Natural killer cell (primary cell): ENCODE measurements around the gene RTN1. TPM values are rescaled to one million over a fixed set of nuclear protein-coding genes. Genes with fewer than 3 reads are reported as not detected.
A peak's percentile ranks its signal among the peaks of the same experiment; 100 is the strongest.

Source experiments
- ATAC-seq, 3 donors: fragments of 150-1000 bp in 2 of 3; fragments of 200-7000 bp in 1 of 3; cut with Tn5 transposase; 1 replicate in 1 of 3; 2 replicates in 2 of 3; pipeline ENCODE4 v1.10.0; 2021; ENCODE audit warnings: mild to moderate bottlenecking in 2 of 3, moderate library complexity in 2 of 3
- DNase-seq, 2 donors: peaks; one replicate each; pipeline versions ENCODE4 v3.0.0 to v3.0.0-alpha.2; 2013 to 2021; ENCODE audit warnings: mixed read lengths in 1 of 2
- H3K27ac ChIP-seq: one replicate; pipeline ENCODE4 v1.5.1; 2013; ENCODE audit warnings: mild to moderate bottlenecking, low read length
- H3K27me3 ChIP-seq: one replicate; pipeline ENCODE4 v1.6.1; 2013; ENCODE audit warnings: low read length; ENCODE audit not compliant: control insufficient read depth, insufficient read depth
- H3K36me3 ChIP-seq: one replicate; pipeline ENCODE4 v1.6.1; 2013; ENCODE audit warnings: low read length; ENCODE audit not compliant: control insufficient read depth, insufficient read depth
- H3K4me1 ChIP-seq: one replicate; pipeline ENCODE4 v1.6.1; 2013; ENCODE audit warnings: low read length; ENCODE audit not compliant: control insufficient read depth, insufficient read depth
- H3K4me3 ChIP-seq: one replicate; pipeline ENCODE4 v1.5.1; 2013; ENCODE audit warnings: low read length
- H3K9me3 ChIP-seq: one replicate; pipeline ENCODE4 v1.6.1; 2013; ENCODE audit warnings: low read length; ENCODE audit not compliant: control insufficient read depth, insufficient read depth
- H3K27ac Mint-ChIP-seq, 2 donors: one replicate each; pipeline ENCODE4 v1.8.0; 2022; ENCODE audit warnings: mild to moderate bottlenecking in 2 of 2, mixed read lengths in 2 of 2, moderate library complexity in 1 of 2
- H3K27me3 Mint-ChIP-seq, 2 donors: one replicate each; pipeline ENCODE4 v1.8.0; 2022; ENCODE audit warnings: low read depth in 2 of 2, mixed read lengths in 2 of 2
- H3K36me3 Mint-ChIP-seq: one replicate; pipeline ENCODE4 v1.8.0; 2022; ENCODE audit warnings: mixed read lengths
- H3K4me1 Mint-ChIP-seq, 2 donors: one replicate each; pipeline ENCODE4 v1.8.0; 2022; ENCODE audit warnings: mixed read lengths in 2 of 2
- H3K4me3 Mint-ChIP-seq: one replicate; pipeline ENCODE4 v1.8.0; 2022; ENCODE audit warnings: mild to moderate bottlenecking, moderate library complexity, mixed read lengths
- H3K9me3 Mint-ChIP-seq, 2 donors: one replicate each; pipeline ENCODE4 v1.8.0; 2022; ENCODE audit warnings: mixed read lengths in 2 of 2
- WGBS: methylation state at CpG from one replicate; pipeline ENCODE4 v1.1.7; 2013; ENCODE audit warnings: missing lambda C conversion rate; ENCODE audit not compliant: insufficient coverage; 5-methylcytosine and 5-hydroxymethylcytosine counted together
- intact Hi-C: fragments of 100-400 bp; cut with micrococcal nuclease; formaldehyde crosslinking; loops from one replicate; pipeline ENCODE4 v1.14.2; 2022
- total RNA-seq, 4 donors: library from RNA; stranded (reverse); fragments of 120-200 nt in 1 of 4; gene quantifications; one replicate each; pipeline versions ENCODE4 v1.2.3 to v1.2.4, GENCODE V29; 2013 to 2022
- TF ChIP-seq, protein P1 (sequence below): fragments of 200-600 bp; IDR thresholded peaks from one replicate; pipeline ENCODE4 v1.8.0; 2022; ENCODE audit warnings: antibody characterized with exemption

RTN1 gene
- total RNA-seq, 3 donors from 2014 or later (not counting 1 experiment from before 2014, with no cell fraction given), result 1.9 to 3.6 (median 2.3) TPM

DNA sequence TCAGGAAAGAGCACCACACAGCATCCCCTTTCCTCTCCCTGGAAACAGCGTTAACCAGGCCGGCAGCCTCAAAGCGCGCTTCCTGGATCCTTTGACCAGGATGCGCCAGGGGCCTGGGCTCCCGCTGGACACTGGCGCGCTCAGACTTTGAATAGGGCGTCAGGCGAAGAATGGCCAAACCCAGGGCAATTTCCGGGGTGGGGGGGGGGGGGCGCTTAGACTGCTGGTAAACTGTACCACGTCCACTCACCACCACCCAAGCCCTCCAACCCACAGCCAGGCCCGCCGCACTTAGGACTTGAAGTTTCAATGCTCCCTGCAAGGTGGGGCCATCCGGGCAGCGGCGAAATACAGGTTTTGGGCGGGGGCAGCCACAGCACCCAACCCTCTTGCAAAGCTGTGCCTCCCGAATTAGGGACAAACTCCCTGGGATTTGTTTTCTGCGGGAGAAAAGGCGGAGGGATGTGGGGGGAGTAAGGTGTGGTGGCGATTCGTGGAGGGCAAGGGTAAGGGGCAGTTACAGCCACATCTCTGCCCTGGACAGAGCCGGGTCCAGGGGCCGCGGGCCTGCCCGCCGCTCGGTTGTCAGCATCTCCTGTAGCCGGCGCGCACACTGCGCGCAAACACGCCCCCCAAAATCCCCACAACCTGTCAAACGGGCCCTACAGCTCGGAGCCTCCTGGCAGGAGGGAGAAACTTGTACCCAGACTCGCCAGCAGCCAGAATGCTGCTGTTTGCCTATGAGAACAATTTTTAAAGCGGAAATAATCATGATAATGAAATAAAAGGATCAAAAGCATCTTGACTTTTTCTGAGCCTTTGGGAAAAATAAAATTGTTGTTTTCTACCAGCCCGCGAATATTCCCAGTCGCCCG is 958 bp downstream of the RTN1 start:
- ATAC-seq, result no peak
- H3K9me3 ChIP-seq, result no peaks in the 10 kb centered on the region
- TF ChIP-seq, protein P1, sequence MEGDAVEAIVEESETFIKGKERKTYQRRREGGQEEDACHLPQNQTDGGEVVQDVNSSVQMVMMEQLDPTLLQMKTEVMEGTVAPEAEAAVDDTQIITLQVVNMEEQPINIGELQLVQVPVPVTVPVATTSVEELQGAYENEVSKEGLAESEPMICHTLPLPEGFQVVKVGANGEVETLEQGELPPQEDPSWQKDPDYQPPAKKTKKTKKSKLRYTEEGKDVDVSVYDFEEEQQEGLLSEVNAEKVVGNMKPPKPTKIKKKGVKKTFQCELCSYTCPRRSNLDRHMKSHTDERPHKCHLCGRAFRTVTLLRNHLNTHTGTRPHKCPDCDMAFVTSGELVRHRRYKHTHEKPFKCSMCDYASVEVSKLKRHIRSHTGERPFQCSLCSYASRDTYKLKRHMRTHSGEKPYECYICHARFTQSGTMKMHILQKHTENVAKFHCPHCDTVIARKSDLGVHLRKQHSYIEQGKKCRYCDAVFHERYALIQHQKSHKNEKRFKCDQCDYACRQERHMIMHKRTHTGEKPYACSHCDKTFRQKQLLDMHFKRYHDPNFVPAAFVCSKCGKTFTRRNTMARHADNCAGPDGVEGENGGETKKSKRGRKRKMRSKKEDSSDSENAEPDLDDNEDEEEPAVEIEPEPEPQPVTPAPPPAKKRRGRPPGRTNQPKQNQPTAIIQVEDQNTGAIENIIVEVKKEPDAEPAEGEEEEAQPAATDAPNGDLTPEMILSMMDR, result no peak
- peaks cover 16% of the 10 kb centered on the region for H3K4me1 ChIP-seq
- intact Hi-C loops, result no loop called here
- H3K27me3 ChIP-seq, result peaks cover 21% of the 10 kb centered on the region
- H3K27ac ChIP-seq, result no peak overlapping the region
- H3K4me3 ChIP-seq, result peak overlapping the region; percentile 10
- no peak for DNase-seq
- Mint-ChIP-seq H3K4me3 (peak overlapping the region; percentile 63), H3K27ac (no peak overlapping the region), H3K4me1 (peaks cover 0 to 5% of the 10 kb centered on the region in 2 donors), H3K27me3 (peaks cover 28 to 56% of the 10 kb centered on the region in 2 donors), H3K36me3 (peaks cover 7% of the 10 kb centered on the region), H3K9me3 (no peaks in the 10 kb centered on the region)
- no peaks in the 10 kb centered on the region for H3K36me3 ChIP-seq
- 25% methylated on average over 37 of the region's 44 CpGs for WGBS

DNA sequence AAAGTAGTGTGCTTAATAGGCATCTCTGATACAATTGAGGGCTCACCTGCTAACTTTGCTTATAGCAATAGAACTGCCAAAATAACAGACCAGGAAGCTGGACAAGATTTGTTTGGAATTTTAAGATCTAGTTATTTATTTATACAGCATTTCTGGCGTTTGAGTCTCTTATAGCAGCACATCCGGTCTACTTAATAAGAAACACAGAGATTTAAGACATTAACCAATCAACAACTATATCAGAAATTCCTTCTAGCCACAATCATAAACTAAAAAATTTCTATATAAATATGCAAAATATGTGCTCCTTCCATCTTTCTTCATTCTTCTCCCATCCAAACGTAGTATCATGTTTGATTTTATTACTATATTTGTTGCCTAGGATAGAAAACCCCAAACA is 2.6 kb downstream of the RTN1 start:
- Mint-ChIP-seq H3K4me1 (peaks cover 0 to 5% of the 10 kb centered on the region in 2 donors), H3K4me3 (no peak overlapping the region), H3K9me3 (no peaks in the 10 kb centered on the region), H3K27ac (no peak overlapping the region), H3K27me3 (peaks cover 21 to 40% of the 10 kb centered on the region in 2 donors), H3K36me3 (no peaks in the 10 kb centered on the region)
- Histone ChIP-seq H3K27ac (no peak overlapping the region), H3K9me3 (no peaks in the 10 kb centered on the region), H3K27me3 (peaks cover 21% of the 10 kb centered on the region), H3K4me1 (peaks cover 16% of the 10 kb centered on the region), H3K4me3 (no peak overlapping the region), H3K36me3 (no peaks in the 10 kb centered on the region)
- intact Hi-C loops, result no loop called here
- DNase-seq (no peak), ATAC-seq (no peak)
- TF ChIP-seq, protein P1, result no peak
- WGBS, result 88% methylated on average over 2 of the region's 3 CpGs

DNA sequence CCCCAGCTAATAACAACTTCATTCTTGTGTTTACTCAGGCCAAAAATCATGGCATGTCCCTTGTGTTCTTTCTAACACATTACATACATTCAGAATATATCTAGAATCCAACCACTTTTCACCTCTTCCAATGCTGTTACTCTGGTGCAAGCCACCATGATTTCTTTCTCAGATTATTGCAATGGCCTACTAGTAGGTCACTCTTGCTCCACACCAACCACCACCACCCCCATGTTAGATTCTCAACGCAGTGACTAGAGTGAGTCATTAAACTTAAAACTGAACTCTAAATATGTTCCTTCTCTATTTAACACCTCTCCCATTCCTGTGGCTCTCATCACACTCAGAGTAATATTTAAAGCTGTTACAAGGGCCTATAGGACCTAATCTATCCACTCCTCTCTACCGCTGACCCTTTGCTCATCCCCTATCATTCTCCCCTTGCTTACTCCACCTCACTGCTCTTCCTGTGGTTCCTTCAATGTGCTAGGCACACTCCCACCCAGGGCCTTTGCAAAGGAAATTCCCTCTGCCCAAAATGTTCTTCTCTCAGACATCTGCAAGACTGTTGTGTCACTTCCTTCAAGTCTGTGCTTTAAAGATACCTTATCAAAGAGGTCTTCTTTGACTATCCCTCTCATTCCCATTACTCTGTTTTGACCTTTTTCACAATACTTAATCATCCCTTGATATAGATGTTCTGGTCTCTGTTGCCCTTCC is 6.6 kb downstream of the RTN1 start:
- Mint-ChIP-seq H3K36me3 (no peaks in the 10 kb centered on the region), H3K27me3 (peaks cover 6 to 18% of the 10 kb centered on the region in 2 donors), H3K27ac (no peak overlapping the region), H3K9me3 (peaks cover 3 to 5% of the 10 kb centered on the region in 2 donors), H3K4me1 (no peaks in the 10 kb centered on the region), H3K4me3 (no peak overlapping the region)
- intact Hi-C loops, result no loop called here
- Histone ChIP-seq H3K4me3 (no peak overlapping the region), H3K4me1 (no peaks in the 10 kb centered on the region), H3K36me3 (no peaks in the 10 kb centered on the region), H3K27me3 (peaks cover 11% of the 10 kb centered on the region), H3K27ac (no peak overlapping the region), H3K9me3 (no peaks in the 10 kb centered on the region)
- no peak for ATAC-seq
- WGBS, result 80% methylated on average over 2 of the region's 2 CpGs
- DNase-seq, result no peak
- TF ChIP-seq, protein P1, result no peak
